Hepatocyte (in vitro differentiated cells): ENCODE data around the gene PLEKHG4. TPM values are rescaled to one million over a fixed set of nuclear protein-coding genes. Genes with fewer than 3 reads are reported as not detected.

Experiments
- DNase-seq: peaks from one replicate; pipeline ENCODE4 v3.0.0-alpha.2; 2016; ENCODE audit warnings: low spot score
- H2AFZ ChIP-seq: fragments of 200-600 bp; sonication (generic); 2 replicates; pipeline ENCODE4 v1.6.0; 2016; ENCODE audit warnings: antibody characterized with exemption, mild to moderate bottlenecking
- H3K27ac ChIP-seq: fragments of 200-600 bp; sonication (generic); 2 replicates; pipeline ENCODE4 v1.5.1; 2016; ENCODE audit warnings: mild to moderate bottlenecking
- H3K27me3 ChIP-seq: fragments of 200-600 bp; sonication (generic); 2 replicates; pipeline ENCODE4 v1.6.1; 2016
- H3K36me3 ChIP-seq: fragments of 200-600 bp; sonication (generic); replicated peaks from 2 replicates; pipeline ENCODE4 v1.5.1; 2016; ENCODE audit warnings: low read depth; ENCODE audit not compliant: insufficient read depth
- H3K4me1 ChIP-seq: fragments of 200-600 bp; sonication (generic); 2 replicates; pipeline ENCODE4 v1.5.1; 2016; ENCODE audit warnings: mild to moderate bottlenecking, moderate library complexity; ENCODE audit not compliant: insufficient read depth
- H3K4me2 ChIP-seq: fragments of 200-600 bp; sonication (generic); 2 replicates; pipeline ENCODE4 v1.6.0; 2016
- H3K4me3 ChIP-seq: fragments of 200-600 bp; sonication (generic); 2 replicates; pipeline ENCODE4 v1.5.1; 2016; ENCODE audit warnings: mild to moderate bottlenecking
- H3K79me2 ChIP-seq: fragments of 200-600 bp; sonication (generic); 2 replicates; pipeline ENCODE4 v1.6.0; 2017; ENCODE audit warnings: mild to moderate bottlenecking
- H3K9me2 ChIP-seq: fragments of 200-600 bp; sonication (generic); replicated peaks from 2 replicates; pipeline ENCODE4 v1.6.0; 2017; ENCODE audit warnings: mild to moderate bottlenecking; ENCODE audit not compliant: insufficient read depth
- H3K9me3 ChIP-seq: fragments of 200-600 bp; sonication (generic); 2 replicates; pipeline ENCODE4 v1.5.1; 2016; ENCODE audit warnings: low read depth, mild to moderate bottlenecking
- H4K20me1 ChIP-seq: fragments of 200-600 bp; sonication (generic); 2 replicates; pipeline ENCODE4 v1.6.0; 2016; ENCODE audit warnings: mild to moderate bottlenecking; ENCODE audit not compliant: insufficient read depth, poor library complexity, severe bottlenecking
- EZH2 ChIP-seq: fragments of 200-600 bp; sonication (generic); IDR thresholded peaks from 2 replicates; pipeline ENCODE4 v1.6.1; 2016; ENCODE audit warnings: antibody characterized with exemption, mild to moderate bottlenecking, borderline replicate concordance
- EZH2phosphoT487 ChIP-seq: fragments of 200-600 bp; sonication (generic); IDR thresholded peaks from one replicate; pipeline ENCODE4 v1.6.1; 2018; ENCODE audit warnings: antibody characterized with exemption, mild to moderate bottlenecking, low read depth, moderate library complexity; ENCODE audit not compliant: unreplicated experiment, severe bottlenecking
- WGBS: methylation state at CpG from one replicate; pipeline ENCODE4 v1.1.6; 2016; ENCODE audit warnings: low lambda C conversion rate; ENCODE audit errors: missing lambda C conversion rate; 5-methylcytosine and 5-hydroxymethylcytosine counted together
- polyA plus RNA-seq: library from polyadenylated mRNA; unstranded; fragments of >200 nt; fragmentation: Nextera tagmentation; extraction: Ambion mirVana; gene quantifications from 2 replicates; pipeline ENCODE4 v1.2.1, GENCODE V29; 2016
- total RNA-seq: library from RNA; depleted of rRNA; stranded (reverse); fragments of >200 nt; gene quantifications from 2 replicates; pipeline ENCODE4 v1.2.3, GENCODE V29; 2014
- TF ChIP-seq, protein P1 (sequence below): fragments of 200-600 bp; sonication (generic); IDR thresholded peaks from 2 replicates; pipeline ENCODE4 v1.5.1; 2016; ENCODE audit warnings: antibody characterized with exemption, mild to moderate bottlenecking; ENCODE audit not compliant: poor library complexity

Gene PLEKHG4
- total and polyA plus RNA-seq, 2 experiments from 2014 or later: 3.0 to 3.6 TPM

DNA sequence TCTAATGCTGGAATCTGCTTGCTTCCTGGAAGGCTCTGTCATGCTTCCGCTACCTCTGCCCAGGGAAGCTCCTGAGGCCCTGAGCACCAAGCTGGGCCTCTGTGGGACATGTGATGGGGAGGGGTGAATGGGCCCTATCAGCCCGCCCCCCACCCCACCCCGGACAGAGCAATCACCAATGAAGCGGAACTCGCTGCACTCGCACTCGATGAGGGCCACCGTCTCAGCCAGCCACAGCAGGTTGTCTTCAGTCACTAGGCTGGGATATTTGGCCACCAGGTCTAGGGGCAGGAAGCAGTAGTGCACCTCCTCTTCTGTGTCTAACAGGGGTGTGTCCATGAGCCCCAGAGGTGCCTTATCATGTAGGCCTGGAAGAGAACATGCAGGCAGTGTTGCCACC is 23.6 kb downstream of the PLEKHG4 start:
- H3K4me2 ChIP-seq: no peak overlapping the region
- TF ChIP-seq EZH2phosphoT487 (no peak), EZH2 (no peak)
- TF ChIP-seq, protein P1, sequence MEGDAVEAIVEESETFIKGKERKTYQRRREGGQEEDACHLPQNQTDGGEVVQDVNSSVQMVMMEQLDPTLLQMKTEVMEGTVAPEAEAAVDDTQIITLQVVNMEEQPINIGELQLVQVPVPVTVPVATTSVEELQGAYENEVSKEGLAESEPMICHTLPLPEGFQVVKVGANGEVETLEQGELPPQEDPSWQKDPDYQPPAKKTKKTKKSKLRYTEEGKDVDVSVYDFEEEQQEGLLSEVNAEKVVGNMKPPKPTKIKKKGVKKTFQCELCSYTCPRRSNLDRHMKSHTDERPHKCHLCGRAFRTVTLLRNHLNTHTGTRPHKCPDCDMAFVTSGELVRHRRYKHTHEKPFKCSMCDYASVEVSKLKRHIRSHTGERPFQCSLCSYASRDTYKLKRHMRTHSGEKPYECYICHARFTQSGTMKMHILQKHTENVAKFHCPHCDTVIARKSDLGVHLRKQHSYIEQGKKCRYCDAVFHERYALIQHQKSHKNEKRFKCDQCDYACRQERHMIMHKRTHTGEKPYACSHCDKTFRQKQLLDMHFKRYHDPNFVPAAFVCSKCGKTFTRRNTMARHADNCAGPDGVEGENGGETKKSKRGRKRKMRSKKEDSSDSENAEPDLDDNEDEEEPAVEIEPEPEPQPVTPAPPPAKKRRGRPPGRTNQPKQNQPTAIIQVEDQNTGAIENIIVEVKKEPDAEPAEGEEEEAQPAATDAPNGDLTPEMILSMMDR: no peak
- no peaks in the 10 kb centered on the region for H3K9me2 ChIP-seq
- no peaks in the 10 kb centered on the region for H3K79me2 ChIP-seq
- 86% methylated on average over 8 of the region's 8 CpGs for WGBS
- H4K20me1 ChIP-seq: no peaks in the 10 kb centered on the region
- no peak overlapping the region for H3K27ac ChIP-seq
- H3K4me3 ChIP-seq: no peak overlapping the region
- no peaks in the 10 kb centered on the region for H3K36me3 ChIP-seq
- H2AFZ ChIP-seq: no peak overlapping the region
- no peak for DNase-seq
- H3K27me3 ChIP-seq: no peaks in the 10 kb centered on the region
- no peaks in the 10 kb centered on the region for H3K4me1 ChIP-seq
- H3K9me3 ChIP-seq: no peaks in the 10 kb centered on the region

DNA sequence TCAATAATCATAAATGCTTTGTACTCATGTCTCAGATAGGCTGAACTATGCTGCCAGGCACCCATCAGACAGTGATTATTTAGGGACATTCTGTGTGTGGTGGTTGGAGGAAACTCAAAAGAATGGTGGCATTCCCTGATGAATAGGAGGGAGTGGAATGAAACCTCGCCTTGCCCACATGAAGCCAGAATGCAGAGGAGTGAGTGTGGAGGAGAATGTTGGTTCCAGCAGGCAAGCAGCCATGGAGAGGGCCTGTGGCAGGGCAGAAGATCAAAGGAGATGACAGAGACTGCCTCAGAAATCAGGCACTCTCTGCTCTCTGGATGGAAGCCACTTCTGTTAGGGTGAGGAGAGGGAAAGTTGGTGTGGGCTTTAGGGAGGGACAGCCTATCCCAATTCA is 24.7 kb downstream of the PLEKHG4 start:
- Histone ChIP-seq H3K9me2 (no peaks in the 10 kb centered on the region), H3K27me3 (no peaks in the 10 kb centered on the region), H3K27ac (no peak overlapping the region), H3K4me1 (no peaks in the 10 kb centered on the region), H3K36me3 (no peaks in the 10 kb centered on the region), H4K20me1 (no peaks in the 10 kb centered on the region), H2AFZ (no peak overlapping the region), H3K4me2 (no peak overlapping the region), H3K9me3 (no peaks in the 10 kb centered on the region), H3K79me2 (no peaks in the 10 kb centered on the region), H3K4me3 (no peak overlapping the region)
- TF ChIP-seq EZH2: no peak
- TF ChIP-seq, protein P1: no peak
- no peak for TF ChIP-seq EZH2phosphoT487
- 90% methylated on average over 1 of the region's 1 CpG for WGBS
- DNase-seq: no peak

DNA sequence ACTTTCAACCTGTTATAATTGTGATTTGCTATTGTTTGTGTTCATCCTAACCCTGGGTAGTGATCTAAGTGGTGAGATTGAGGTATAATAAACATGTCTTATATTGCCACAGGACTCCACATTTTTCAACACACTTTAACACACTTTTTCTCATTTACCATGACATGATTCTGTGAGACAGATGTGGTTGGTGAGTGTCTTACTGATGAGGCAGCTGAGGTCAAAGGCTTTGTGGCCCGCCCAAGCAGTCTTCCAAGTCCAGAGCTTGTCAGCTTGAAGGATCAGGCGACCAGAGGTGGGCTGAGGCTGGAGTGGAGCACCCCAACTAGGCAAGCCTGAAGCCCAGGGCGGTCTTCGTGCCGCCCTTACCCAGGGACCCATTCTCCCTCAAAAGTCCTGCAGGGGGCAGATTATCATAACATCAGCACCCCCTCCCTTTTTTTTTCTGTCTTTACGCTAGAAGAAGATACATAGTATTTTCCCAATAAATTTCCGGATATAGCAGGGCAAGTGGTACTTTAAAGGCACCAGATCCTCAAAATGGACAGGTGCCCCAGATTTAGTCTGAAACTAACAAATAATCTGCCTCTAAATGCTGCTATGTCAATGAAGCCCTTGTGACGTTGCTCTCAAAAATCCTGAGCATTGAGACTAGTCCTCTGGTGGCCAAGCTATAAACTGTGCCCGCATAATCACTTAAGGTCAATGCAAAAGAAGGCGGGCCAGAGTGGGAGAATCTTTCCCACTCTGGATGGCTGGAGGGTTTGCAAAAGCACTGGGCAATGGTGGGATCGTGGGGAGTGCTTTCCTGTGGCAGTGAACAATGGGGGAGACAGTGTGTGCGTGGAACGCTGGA is 26.1 kb downstream of the PLEKHG4 start:
- Histone ChIP-seq H3K36me3 (no peaks in the 10 kb centered on the region), H4K20me1 (no peaks in the 10 kb centered on the region), H2AFZ (no peak overlapping the region), H3K9me3 (no peaks in the 10 kb centered on the region), H3K27me3 (no peaks in the 10 kb centered on the region), H3K79me2 (no peaks in the 10 kb centered on the region), H3K9me2 (no peaks in the 10 kb centered on the region), H3K4me3 (no peak overlapping the region), H3K27ac (no peak overlapping the region), H3K4me2 (no peak overlapping the region), H3K4me1 (no peaks in the 10 kb centered on the region)
- DNase-seq: no peak
- WGBS: 86% methylated on average over 13 of the region's 13 CpGs
- TF ChIP-seq, protein P1: no peak
- no peak for TF ChIP-seq EZH2
- no peak for TF ChIP-seq EZH2phosphoT487
